Measurements from ENCODE around the gene BRWD1. TPM values are rescaled to one million over a fixed set of nuclear protein-coding genes. Genes with fewer than 3 reads are reported as not detected.
A peak's percentile ranks its signal among the peaks of the same experiment; 100 is the strongest.

The BRWD1 gene
- total and polyA plus RNA-seq, 2 donors (not counting 1 experiment from before 2014, with no cell fraction given): 17.1 to 48.9 TPM

GRCh38 chr21:39175154-39175553, 138.3 kb downstream of the BRWD1 start:
- DNase-seq (ENCODE audit: low read depth in 2 of 2): peak in 1 of 2 donors; percentile 62
- Histone ChIP-seq H2AFZ (ENCODE audit: low read length) (no peak overlapping the region), H3K4me2 (ENCODE audit: extremely low read depth, insufficient read depth, low read length) (no peak overlapping the region), H3K4me3 (replicated peaks in 1 of 4; ENCODE audit: control extremely low read depth in 1 of 4, insufficient read depth in 1 of 4, low read depth in 3 of 4, low read length in 4 of 4) (no peak overlapping the region), H3K27ac (ENCODE audit: insufficient read depth, low read length) (no peak overlapping the region), H3K36me3 (ENCODE audit: control insufficient read depth, insufficient read depth, low read length) (peaks cover 4% of the 10 kb centered on the region), H3K27me3 (ENCODE audit: control insufficient read depth, insufficient read depth, low read length) (no peaks in the 10 kb centered on the region), H3K9ac (ENCODE audit: insufficient read depth, low read length) (no peak overlapping the region), H3K9me3 (ENCODE audit: control insufficient read depth, insufficient read depth, low read depth, low read length) (no peaks in the 10 kb centered on the region), H3K79me2 (ENCODE audit: control insufficient read depth, insufficient read depth, low read length) (peaks cover 2% of the 10 kb centered on the region), H4K20me1 (ENCODE audit: control insufficient read depth, extremely low read depth, insufficient read depth, low read length) (no peaks in the 10 kb centered on the region), H3K4me1 (ENCODE audit: control insufficient read depth, extremely low read depth, insufficient read depth, low read length) (no peaks in the 10 kb centered on the region)
- TF ChIP-seq EZH2 (IDR thresholded peaks at IDR 0.05; ENCODE audit: low read length, missing control alignments): no peak
- peak in 1 of 2 donors; percentile 47 for TF ChIP-seq CTCF (conservative IDR thresholded peaks at IDR 0.05 in 1 of 2, IDR thresholded peaks at IDR 0.05 in 1 of 2; ENCODE audit: low read depth in 1 of 2, low read length in 2 of 2)

GRCh38 chr21:39173716-39174680, 139.4 kb downstream of the BRWD1 start:
- Histone ChIP-seq H3K9me3 (ENCODE audit: control insufficient read depth, insufficient read depth, low read depth, low read length) (no peaks in the 10 kb centered on the region), H3K36me3 (ENCODE audit: control insufficient read depth, insufficient read depth, low read length) (peaks cover 8% of the 10 kb centered on the region), H4K20me1 (ENCODE audit: control insufficient read depth, extremely low read depth, insufficient read depth, low read length) (no peaks in the 10 kb centered on the region), H2AFZ (ENCODE audit: low read length) (no peak overlapping the region), H3K79me2 (ENCODE audit: control insufficient read depth, insufficient read depth, low read length) (peaks cover 2% of the 10 kb centered on the region), H3K4me2 (ENCODE audit: extremely low read depth, insufficient read depth, low read length) (no peak overlapping the region), H3K9ac (ENCODE audit: insufficient read depth, low read length) (no peak overlapping the region), H3K4me3 (replicated peaks in 1 of 4; ENCODE audit: control extremely low read depth in 1 of 4, insufficient read depth in 1 of 4, low read depth in 3 of 4, low read length in 4 of 4) (no peak overlapping the region), H3K27ac (ENCODE audit: insufficient read depth, low read length) (no peak overlapping the region), H3K27me3 (ENCODE audit: control insufficient read depth, insufficient read depth, low read length) (no peaks in the 10 kb centered on the region), H3K4me1 (ENCODE audit: control insufficient read depth, extremely low read depth, insufficient read depth, low read length) (no peaks in the 10 kb centered on the region)
- TF ChIP-seq EZH2 (IDR thresholded peaks at IDR 0.05; ENCODE audit: low read length, missing control alignments): no peak
- TF ChIP-seq CTCF (conservative IDR thresholded peaks at IDR 0.05 in 1 of 2, IDR thresholded peaks at IDR 0.05 in 1 of 2; ENCODE audit: low read depth in 1 of 2, low read length in 2 of 2): no peak
- DNase-seq (ENCODE audit: low read depth in 2 of 2): no peak

GRCh38 chr21:39169906-39170305, 143.5 kb downstream of the BRWD1 start:
- H2AFZ ChIP-seq (ENCODE audit: low read length): no peak overlapping the region
- no peak overlapping the region for H3K27ac ChIP-seq (ENCODE audit: insufficient read depth, low read length)
- no peaks in the 10 kb centered on the region for H3K27me3 ChIP-seq (ENCODE audit: control insufficient read depth, insufficient read depth, low read length)
- no peaks in the 10 kb centered on the region for H3K4me1 ChIP-seq (ENCODE audit: control insufficient read depth, extremely low read depth, insufficient read depth, low read length)
- DNase-seq (ENCODE audit: low read depth in 2 of 2): no peak
- no peak overlapping the region for H3K4me2 ChIP-seq (ENCODE audit: extremely low read depth, insufficient read depth, low read length)
- no peaks in the 10 kb centered on the region for H3K79me2 ChIP-seq (ENCODE audit: control insufficient read depth, insufficient read depth, low read length)
- TF ChIP-seq CTCF (conservative IDR thresholded peaks at IDR 0.05 in 1 of 2, IDR thresholded peaks at IDR 0.05 in 1 of 2; ENCODE audit: low read depth in 1 of 2, low read length in 2 of 2) (no peak), EZH2 (IDR thresholded peaks at IDR 0.05; ENCODE audit: low read length, missing control alignments) (no peak)
- H3K4me3 ChIP-seq (replicated peaks in 1 of 4; ENCODE audit: control extremely low read depth in 1 of 4, insufficient read depth in 1 of 4, low read depth in 3 of 4, low read length in 4 of 4): no peak overlapping the region
- no peaks in the 10 kb centered on the region for H3K9me3 ChIP-seq (ENCODE audit: control insufficient read depth, insufficient read depth, low read depth, low read length)
- no peaks in the 10 kb centered on the region for H4K20me1 ChIP-seq (ENCODE audit: control insufficient read depth, extremely low read depth, insufficient read depth, low read length)
- peaks cover 8% of the 10 kb centered on the region for H3K36me3 ChIP-seq (ENCODE audit: control insufficient read depth, insufficient read depth, low read length)
- no peak overlapping the region for H3K9ac ChIP-seq (ENCODE audit: insufficient read depth, low read length)

All from fibroblast of lung (primary cell).